IMR-90 (cell line): Measurements from ENCODE around the gene ORC1. TPM values are rescaled to one million over a fixed set of nuclear protein-coding genes. Genes with fewer than 3 reads are reported as not detected.

Source experiments
- ATAC-seq: fragments of 200-7000 bp; cut with Tn5 transposase; 2 replicates; pipeline ENCODE4 v1.9.1; 2020; ENCODE audit warnings: low read depth, mild to moderate bottlenecking, moderate library complexity
- BruUV-seq: library from RNA; stranded (reverse); fragments of 400-500 nt; replicated peaks from 2 replicates; lab custom pipeline; 2021; lab: Mats Ljungman, UMichigan
- CTCF ChIA-PET: fragments of 300-600 bp; formaldehyde crosslinking; extraction: SDS; loops from one replicate; lab custom pipeline; 2021; ENCODE audit warnings: antibody characterized with exemption; lab: Yijun Ruan, JAX
- POLR2A ChIA-PET: fragments of 300-600 bp; sonication (Branson Sonifier 250); formaldehyde crosslinking; loops from one replicate; lab custom pipeline; 2022; ENCODE audit warnings: antibody characterized with exemption; ENCODE audit not compliant: unreplicated experiment; lab: Charles Lee
- DNase-seq: peaks from one replicate; pipeline ENCODE4 v3.0.0; 2013
- H2AFZ ChIP-seq: replicated peaks from 2 replicates; pipeline ENCODE3; 2013; ENCODE audit warnings: low read length, mild to moderate bottlenecking; ENCODE audit not compliant: poor library complexity
- H2AK5ac ChIP-seq: 2 replicates; pipeline ENCODE4 v1.6.1; 2013; ENCODE audit warnings: low read depth, low read length, inconsistent platforms
- H2AK9ac ChIP-seq: replicated peaks from 2 replicates; pipeline ENCODE3; 2013; ENCODE audit warnings: mild to moderate bottlenecking, low read depth, low read length, moderate library complexity; ENCODE audit not compliant: poor library complexity
- H2BK120ac ChIP-seq: 2 replicates; pipeline ENCODE4 v1.6.1; 2013; ENCODE audit warnings: low read depth, low read length, inconsistent platforms
- H2BK15ac ChIP-seq: 3 replicates; pipeline ENCODE4 v1.6.1; 2013; ENCODE audit warnings: low read depth, low read length, inconsistent platforms
- H2BK20ac ChIP-seq: 2 replicates; pipeline ENCODE4 v1.6.1; 2013; ENCODE audit warnings: low read depth, mild to moderate bottlenecking, inconsistent platforms, low read length, moderate library complexity
- H2BK5ac ChIP-seq: 2 replicates; pipeline ENCODE4 v1.6.1; 2013; ENCODE audit warnings: mild to moderate bottlenecking, low read depth, low read length, inconsistent platforms; ENCODE audit not compliant: poor library complexity, severe bottlenecking
- H3K14ac ChIP-seq: replicated peaks from 2 replicates; pipeline ENCODE4 v1.6.1; 2013; ENCODE audit warnings: low read depth, low read length, inconsistent platforms
- H3K18ac ChIP-seq: 2 replicates; pipeline ENCODE4 v1.6.1; 2013; ENCODE audit warnings: low read depth, low read length, control low read depth
- H3K23ac ChIP-seq: 2 replicates; pipeline ENCODE4 v1.6.1; 2013; ENCODE audit warnings: low read depth, low read length, inconsistent platforms
- H3K27ac ChIP-seq: 2 replicates; pipeline ENCODE4 v1.5.1; 2013; ENCODE audit warnings: mild to moderate bottlenecking, control low read depth, low read length; ENCODE audit not compliant: insufficient read depth
- H3K27me3 ChIP-seq: 2 replicates; pipeline ENCODE4 v1.6.1; 2013; ENCODE audit warnings: low read length; ENCODE audit not compliant: control insufficient read depth, insufficient read depth
- H3K36me3 ChIP-seq: 2 replicates; pipeline ENCODE4 v1.6.1; 2013; ENCODE audit warnings: low read length, mixed read lengths; ENCODE audit not compliant: control insufficient read depth, insufficient read depth
- H3K4ac ChIP-seq: 2 replicates; pipeline ENCODE4 v1.6.1; 2013; ENCODE audit warnings: low read depth, low read length, inconsistent platforms
- H3K4me1 ChIP-seq: 2 replicates; pipeline ENCODE4 v1.6.1; 2013; ENCODE audit warnings: low read length, mixed read lengths; ENCODE audit not compliant: control insufficient read depth, insufficient read depth
- H3K4me2 ChIP-seq: 2 replicates; pipeline ENCODE4 v1.6.1; 2013; ENCODE audit warnings: low read depth, mild to moderate bottlenecking, control low read depth, low read length, moderate library complexity
- H3K4me3 ChIP-seq: 2 replicates; pipeline ENCODE4 v1.5.1; 2013; ENCODE audit warnings: low read depth, mild to moderate bottlenecking, control low read depth, low read length, moderate library complexity; ENCODE audit not compliant: insufficient read depth
- H3K56ac ChIP-seq: 2 replicates; pipeline ENCODE4 v1.6.1; 2013; ENCODE audit warnings: low read length, inconsistent platforms; ENCODE audit not compliant: insufficient read depth; ENCODE audit errors: extremely low read depth
- H3K79me1 ChIP-seq, 2 experiments: 2 replicates each; pipeline ENCODE4 v1.6.1; 2013; ENCODE audit warnings: low read length in 2 of 2, inconsistent platforms in 1 of 2, low read depth in 1 of 2
- H3K9ac ChIP-seq: 2 replicates; pipeline ENCODE4 v1.6.1; 2013; ENCODE audit warnings: low read depth, low read length, control low read depth
- H3K9me1 ChIP-seq: 2 replicates; pipeline ENCODE4 v1.6.1; 2013; ENCODE audit warnings: low read length, inconsistent platforms; ENCODE audit not compliant: insufficient read depth
- H3K9me3 ChIP-seq: 2 replicates; pipeline ENCODE4 v1.6.1; 2013; ENCODE audit warnings: low read length; ENCODE audit not compliant: control insufficient read depth, insufficient read depth
- H4K20me1 ChIP-seq: 2 replicates; pipeline ENCODE4 v1.6.1; 2013; ENCODE audit warnings: low read length, inconsistent platforms; ENCODE audit not compliant: insufficient read depth
- H4K5ac ChIP-seq: 2 replicates; pipeline ENCODE4 v1.6.1; 2013; ENCODE audit warnings: mild to moderate bottlenecking, low read depth, low read length, control low read depth
- H4K8ac ChIP-seq, 2 experiments: 2 replicates each; pipeline ENCODE4 v1.6.1; 2013; ENCODE audit warnings: low read depth in 2 of 2, low read length in 2 of 2, control low read depth in 1 of 2, inconsistent platforms in 1 of 2
- H4K91ac ChIP-seq: 2 replicates; pipeline ENCODE4 v1.6.1; 2013; ENCODE audit warnings: low read depth, low read length, inconsistent platforms; ENCODE audit not compliant: insufficient read depth
- CEBPB ChIP-seq: IDR thresholded peaks from 2 replicates; pipeline ENCODE4 v1.6.1; 2012; ENCODE audit warnings: low read depth, low read length, improper control_type of control experiment
- CHD1 ChIP-seq: IDR thresholded peaks from 2 replicates; pipeline ENCODE4 v1.6.1; 2012; ENCODE audit warnings: low read depth, low read length, improper control_type of control experiment
- MAFK ChIP-seq: IDR thresholded peaks from 2 replicates; pipeline ENCODE4 v1.6.1; 2012; ENCODE audit warnings: low read depth, low read length, improper control_type of control experiment
- MAZ ChIP-seq: IDR thresholded peaks from 2 replicates; pipeline ENCODE4 v1.6.1; 2012; ENCODE audit warnings: low read depth, mild to moderate bottlenecking, low read length, improper control_type of control experiment, moderate library complexity, borderline replicate concordance
- MXI1 ChIP-seq: IDR thresholded peaks from 2 replicates; pipeline ENCODE4 v1.6.1; 2012; ENCODE audit warnings: low read depth, mild to moderate bottlenecking, low read length, moderate library complexity, borderline replicate concordance
- NFE2L2 ChIP-seq: fragments of 150-350 bp; IDR thresholded peaks from 2 replicates; pipeline ENCODE4 v1.6.1; 2016; ENCODE audit warnings: low read depth, mild to moderate bottlenecking, low read length
- RFX5 ChIP-seq: IDR thresholded peaks from 2 replicates; pipeline ENCODE4 v1.8.0; 2012; ENCODE audit warnings: low read depth, mild to moderate bottlenecking, low read length, moderate library complexity
- WGBS, 2 experiments: methylation state at CpG; one replicate each; pipeline versions ENCODE4 v1.1.5 to v1.1.7; 2013; ENCODE audit warnings: missing lambda C conversion rate in 2 of 2; ENCODE audit not compliant: insufficient read length in 1 of 2; ENCODE audit errors: extremely low coverage in 2 of 2; 5-methylcytosine and 5-hydroxymethylcytosine counted together
- dilution Hi-C: fragments of 300-500 bp; cut with HindIII; formaldehyde crosslinking; loops from one replicate; pipeline ENCODE4 v1.14.3; 2018; ENCODE audit warnings: low sequenced_read_pairs; ENCODE audit not compliant: unreplicated experiment
- in situ Hi-C: fragments of 300-500 bp; cut with MboI; formaldehyde crosslinking; loops from 3 replicates; pipeline ENCODE4 v1.14.3; 2019; ENCODE audit warnings: low sequenced_read_pairs, inconsistent platforms, mixed read lengths
- intact Hi-C: fragments of 100-400 bp; cut with micrococcal nuclease; formaldehyde crosslinking; loops from 2 replicates; pipeline ENCODE4 v1.10.0; 2022
- polyA plus RNA-seq, 3 experiments: library from polyadenylated mRNA; depleted of rRNA; stranded (reverse); fragments of >200 nt; gene quantifications; 2 replicates each; pipeline ENCODE4 v1.2.3, GENCODE V29; 2012; ENCODE audit warnings: low replicate concordance in 1 of 3
- total RNA-seq: library from RNA; depleted of rRNA; stranded (reverse); fragments of >200 nt; gene quantifications from 2 replicates; pipeline ENCODE4 v1.2.3, GENCODE V29; 2012
- TF ChIP-seq, protein P1 (sequence below): fragments of 150-350 bp; IDR thresholded peaks from 2 replicates; pipeline ENCODE4 v1.6.1; 2017; ENCODE audit warnings: mild to moderate bottlenecking, antibody characterized with exemption, low read length, low read depth
- TF ChIP-seq, protein P2 (sequence below): fragments of 150-350 bp; IDR thresholded peaks from 2 replicates; pipeline ENCODE4 v1.6.1; 2016; ENCODE audit warnings: low read depth, mild to moderate bottlenecking, low read length, moderate library complexity, borderline replicate concordance

The ORC1 gene
- total and polyA plus RNA-seq, 2 of the 4 experiments (the other 2 are of a cell fraction) = 6.3 to 10.6 TPM

DNA sequence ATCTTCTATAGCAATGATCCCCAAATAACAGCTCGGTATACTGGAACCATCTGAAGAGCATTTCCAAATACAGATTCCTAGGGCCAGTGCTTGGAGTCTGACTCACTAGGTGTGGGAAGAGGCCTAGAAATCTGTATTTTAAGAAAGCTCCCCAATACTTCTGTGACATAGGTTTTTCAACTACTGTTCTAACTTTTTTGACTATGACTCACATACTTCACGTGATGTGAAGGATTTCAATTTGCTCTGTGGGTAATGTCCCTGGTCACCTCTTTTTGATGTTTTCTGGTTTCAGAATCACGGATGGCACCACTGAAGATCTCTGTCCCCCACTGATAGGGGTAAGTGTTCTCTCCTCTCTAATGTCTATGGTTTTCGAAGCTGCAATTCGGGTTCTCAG lies 11.0 kb downstream of the ORC1 start:
- Histone ChIP-seq H4K8ac (no peak overlapping the region), H3K27me3 (no peaks in the 10 kb centered on the region), H3K9me1 (no peaks in the 10 kb centered on the region), H2BK5ac (no peak overlapping the region), H3K79me1 (peaks cover 5 to 6% of the 10 kb centered on the region in 2 experiments; a peak in 1 of 4 replicates), H3K9me3 (no peaks in the 10 kb centered on the region), H3K27ac (no peak overlapping the region), H3K56ac (no peak overlapping the region), H2AK9ac (peak overlapping the region; percentile 65), H3K4me2 (no peak overlapping the region), H2BK120ac (no peak overlapping the region), H3K18ac (no peak overlapping the region), H2AK5ac (no peak overlapping the region), H3K36me3 (peaks cover 11% of the 10 kb centered on the region), H2AFZ (no peak overlapping the region), H3K4ac (no peak overlapping the region), H4K5ac (no peak overlapping the region), H4K20me1 (no peaks in the 10 kb centered on the region), H2BK20ac (no peak overlapping the region), H2BK15ac (no peak overlapping the region), H3K23ac (no peak overlapping the region), H3K14ac (no peak overlapping the region), H3K9ac (no peak overlapping the region), H3K4me3 (no peak overlapping the region), H4K91ac (no peak overlapping the region), H3K4me1 (no peaks in the 10 kb centered on the region)
- dilution Hi-C loops = no loop called here
- ChIA-PET CTCF (no interaction called here), POLR2A (no interaction called here)
- ATAC-seq (no peak), DNase-seq (no peak)
- intact Hi-C loops = no loop called here
- no CpG with 5 or more reads among the region's 5 CpGs for WGBS, 2 experiments
- no TSS peak for BruUV-seq
- TF ChIP-seq CHD1 (no peak), CEBPB (no peak), MAFK (no peak), RFX5 (no peak), NFE2L2 (no peak), MXI1 (no peak), MAZ (no peak)
- TF ChIP-seq, protein P1, sequence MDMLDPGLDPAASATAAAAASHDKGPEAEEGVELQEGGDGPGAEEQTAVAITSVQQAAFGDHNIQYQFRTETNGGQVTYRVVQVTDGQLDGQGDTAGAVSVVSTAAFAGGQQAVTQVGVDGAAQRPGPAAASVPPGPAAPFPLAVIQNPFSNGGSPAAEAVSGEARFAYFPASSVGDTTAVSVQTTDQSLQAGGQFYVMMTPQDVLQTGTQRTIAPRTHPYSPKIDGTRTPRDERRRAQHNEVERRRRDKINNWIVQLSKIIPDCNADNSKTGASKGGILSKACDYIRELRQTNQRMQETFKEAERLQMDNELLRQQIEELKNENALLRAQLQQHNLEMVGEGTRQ = no peak
- TF ChIP-seq, protein P2, sequence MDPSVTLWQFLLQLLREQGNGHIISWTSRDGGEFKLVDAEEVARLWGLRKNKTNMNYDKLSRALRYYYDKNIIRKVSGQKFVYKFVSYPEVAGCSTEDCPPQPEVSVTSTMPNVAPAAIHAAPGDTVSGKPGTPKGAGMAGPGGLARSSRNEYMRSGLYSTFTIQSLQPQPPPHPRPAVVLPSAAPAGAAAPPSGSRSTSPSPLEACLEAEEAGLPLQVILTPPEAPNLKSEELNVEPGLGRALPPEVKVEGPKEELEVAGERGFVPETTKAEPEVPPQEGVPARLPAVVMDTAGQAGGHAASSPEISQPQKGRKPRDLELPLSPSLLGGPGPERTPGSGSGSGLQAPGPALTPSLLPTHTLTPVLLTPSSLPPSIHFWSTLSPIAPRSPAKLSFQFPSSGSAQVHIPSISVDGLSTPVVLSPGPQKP = no peak
- in situ Hi-C loops = no loop called here
